ENCODE measurements around the gene BOK.

The BOK gene

DNA sequence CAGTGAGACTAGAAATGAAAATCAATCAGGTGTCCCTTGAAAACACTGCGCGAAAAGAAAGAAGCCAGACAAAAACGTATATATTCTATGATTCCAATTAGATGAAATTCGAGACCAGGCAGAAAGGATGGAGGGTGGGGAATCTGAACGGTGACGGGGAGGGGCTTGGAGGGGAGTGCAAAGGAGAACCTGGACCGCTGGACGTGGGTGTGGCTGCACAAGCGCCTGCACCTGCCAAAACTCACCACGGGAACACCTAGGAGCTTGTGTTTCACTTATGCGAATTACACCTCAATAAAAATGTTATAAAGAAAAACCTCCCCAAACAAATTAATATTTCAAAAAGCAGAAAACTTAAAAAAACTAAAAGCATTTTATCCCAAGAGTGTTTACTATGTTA is 56.5 kb downstream of the BOK start:
- Histone ChIP-seq H3K4me1 (ENCODE audit: insufficient read depth, low read length, poor library complexity, severe bottlenecking) (peaks cover 11% of the 10 kb centered on the region), H3K9ac (ENCODE audit: low read depth, low read length, poor library complexity, severe bottlenecking) (no peak overlapping the region), H3K4me2 (ENCODE audit: low read depth, low read length, poor library complexity, severe bottlenecking) (no peak overlapping the region), H3F3A (ENCODE audit: low read depth) (no peaks in the 10 kb centered on the region), H3K27me3 (ENCODE audit: insufficient read depth, low read length, poor library complexity, severe bottlenecking) (no peaks in the 10 kb centered on the region), H3K4me3 (ENCODE audit: low read length, poor library complexity, severe bottlenecking) (no peak overlapping the region), H3K9me3 (ENCODE audit: insufficient read depth, low read depth, low read length) (no peaks in the 10 kb centered on the region), H3K36me3 (ENCODE audit: insufficient read depth, low read length) (peaks cover 3% of the 10 kb centered on the region; the same call in 1 of the 2 replicates), H4K20me1 (ENCODE audit: insufficient read depth, low read length, poor library complexity, severe bottlenecking) (no peaks in the 10 kb centered on the region), H2AFZ (ENCODE audit: low read length) (no peak overlapping the region), H3K79me2 (ENCODE audit: insufficient read depth, low read length) (peaks cover 27% of the 10 kb centered on the region; the same call in 1 of the 2 replicates), H3K9me2 (replicated peaks; ENCODE audit: low read depth, low read length) (no peaks in the 10 kb centered on the region)
- TF ChIP-seq EZH2phosphoT487 (IDR thresholded peaks at IDR 0.05; ENCODE audit: borderline replicate concordance) (no peak), CTCF (conservative IDR thresholded peaks at IDR 0.05; ENCODE audit: low read length) (no peak)

DNA sequence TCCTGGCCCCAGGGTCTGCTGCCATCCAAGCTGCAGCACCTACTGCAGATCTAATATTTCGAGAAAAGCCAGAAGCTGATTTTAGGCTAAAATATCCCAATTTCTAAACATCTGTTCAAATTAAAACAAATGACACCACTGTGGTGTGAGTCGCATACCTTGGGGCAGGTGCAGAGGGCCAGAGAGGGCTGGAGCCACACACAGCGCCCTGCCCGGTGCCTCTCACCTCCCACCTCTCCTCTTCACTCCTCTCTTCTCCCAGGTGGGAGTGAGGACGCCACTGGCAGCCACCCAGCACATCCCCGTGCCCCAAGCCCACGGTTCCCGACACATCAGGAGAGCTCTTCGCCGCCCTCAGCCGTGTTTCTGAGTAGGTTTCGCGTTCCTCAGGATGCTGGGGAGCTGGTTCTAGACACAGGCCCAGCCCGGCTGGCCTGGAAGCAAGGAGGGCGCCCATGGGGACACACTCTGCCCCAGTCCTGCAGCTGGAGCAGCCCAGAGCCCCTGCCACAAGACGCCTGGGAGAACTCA is 57.0 kb downstream of the BOK start:
- H3K79me2 ChIP-seq (ENCODE audit: insufficient read depth, low read length), result peaks cover 28% of the 10 kb centered on the region; the same call in 1 of the 2 replicates
- H3K9me3 ChIP-seq (ENCODE audit: insufficient read depth, low read depth, low read length), result no peaks in the 10 kb centered on the region
- peaks cover 11% of the 10 kb centered on the region for H3K4me1 ChIP-seq (ENCODE audit: insufficient read depth, low read length, poor library complexity, severe bottlenecking)
- no peak overlapping the region for H3K9ac ChIP-seq (ENCODE audit: low read depth, low read length, poor library complexity, severe bottlenecking)
- H2AFZ ChIP-seq (ENCODE audit: low read length), result no peak overlapping the region
- H3K9me2 ChIP-seq (replicated peaks; ENCODE audit: low read depth, low read length), result no peaks in the 10 kb centered on the region
- H3F3A ChIP-seq (ENCODE audit: low read depth), result no peaks in the 10 kb centered on the region
- no peak overlapping the region for H3K4me2 ChIP-seq (ENCODE audit: low read depth, low read length, poor library complexity, severe bottlenecking)
- H3K36me3 ChIP-seq (ENCODE audit: insufficient read depth, low read length), result peaks cover 3% of the 10 kb centered on the region; the same call in 1 of the 2 replicates
- no peaks in the 10 kb centered on the region for H3K27me3 ChIP-seq (ENCODE audit: insufficient read depth, low read length, poor library complexity, severe bottlenecking)
- H3K4me3 ChIP-seq (ENCODE audit: low read length, poor library complexity, severe bottlenecking), result no peak overlapping the region
- no peaks in the 10 kb centered on the region for H4K20me1 ChIP-seq (ENCODE audit: insufficient read depth, low read length, poor library complexity, severe bottlenecking)
- TF ChIP-seq CTCF (conservative IDR thresholded peaks at IDR 0.05; ENCODE audit: low read length), result no peak
- TF ChIP-seq EZH2phosphoT487 (IDR thresholded peaks at IDR 0.05; ENCODE audit: borderline replicate concordance), result no peak

DNA sequence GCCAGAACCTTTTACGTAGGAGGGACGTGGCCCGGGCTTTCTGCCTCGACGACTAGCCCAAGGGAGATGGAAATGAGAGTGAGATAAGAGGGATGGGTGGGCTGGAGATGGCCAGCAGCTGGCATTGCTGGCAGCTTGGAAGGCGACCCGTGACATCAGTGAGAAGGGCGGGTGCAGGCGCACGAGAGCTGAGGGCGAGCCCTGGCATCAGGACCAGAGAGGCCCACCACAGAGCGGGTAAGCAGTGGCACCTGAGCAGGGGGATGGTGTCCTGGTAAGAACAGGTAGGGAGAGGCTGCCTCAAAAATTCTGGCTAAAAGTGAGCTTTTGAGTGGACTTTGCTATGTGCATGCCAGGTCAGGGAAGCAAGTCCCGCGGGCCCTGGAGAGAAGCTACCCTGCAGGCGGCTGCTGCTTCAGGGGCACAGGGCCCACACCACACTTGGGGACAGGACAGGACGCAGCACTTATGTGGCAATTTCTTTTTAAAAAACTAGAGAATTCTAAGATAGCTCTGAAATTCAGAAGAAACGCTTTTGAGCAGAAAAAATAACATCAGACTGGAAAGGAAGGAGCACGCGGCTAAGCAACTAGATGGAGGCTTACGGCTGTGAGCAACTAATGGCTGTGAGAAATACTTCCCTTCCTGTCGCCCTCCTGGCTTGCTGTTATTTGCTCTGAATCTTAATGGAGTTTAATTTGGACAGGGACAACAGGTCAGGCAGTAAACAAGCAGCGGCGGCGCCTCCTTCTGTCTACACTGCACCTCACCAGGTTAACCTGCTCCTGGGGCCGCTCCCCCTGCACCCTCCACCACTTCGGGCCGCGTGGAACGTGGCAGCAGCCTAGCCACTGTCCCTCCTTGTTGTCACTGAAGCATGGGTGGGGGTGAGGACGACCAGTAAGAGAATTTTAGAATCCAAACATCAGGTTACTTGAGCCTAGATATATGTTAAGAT is 57.9 kb downstream of the BOK start:
- Histone ChIP-seq H3K4me2 (ENCODE audit: low read depth, low read length, poor library complexity, severe bottlenecking) (peak overlapping the region; percentile 74), H4K20me1 (ENCODE audit: insufficient read depth, low read length, poor library complexity, severe bottlenecking) (no peaks in the 10 kb centered on the region), H3K4me3 (ENCODE audit: low read length, poor library complexity, severe bottlenecking) (peak overlapping the region; percentile 74), H3K79me2 (ENCODE audit: insufficient read depth, low read length) (peaks cover 28% of the 10 kb centered on the region; the same call in 1 of the 2 replicates), H3K4me1 (ENCODE audit: insufficient read depth, low read length, poor library complexity, severe bottlenecking) (peaks cover 11% of the 10 kb centered on the region), H3K36me3 (ENCODE audit: insufficient read depth, low read length) (peaks cover 3% of the 10 kb centered on the region; the same call in 1 of the 2 replicates), H3K27me3 (ENCODE audit: insufficient read depth, low read length, poor library complexity, severe bottlenecking) (no peaks in the 10 kb centered on the region), H3K9me3 (ENCODE audit: insufficient read depth, low read depth, low read length) (no peaks in the 10 kb centered on the region), H2AFZ (ENCODE audit: low read length) (peak overlapping the region; percentile 74; the same call in 1 of the 2 replicates), H3K9ac (ENCODE audit: low read depth, low read length, poor library complexity, severe bottlenecking) (peak overlapping the region; percentile 64), H3K9me2 (replicated peaks; ENCODE audit: low read depth, low read length) (no peaks in the 10 kb centered on the region), H3F3A (ENCODE audit: low read depth) (no peaks in the 10 kb centered on the region)
- TF ChIP-seq EZH2phosphoT487 (IDR thresholded peaks at IDR 0.05; ENCODE audit: borderline replicate concordance) (no peak), CTCF (conservative IDR thresholded peaks at IDR 0.05; ENCODE audit: low read length) (0 out of 2 replicates have a peak, but pooled peaks have one; percentile 14)
